ENCODE results near the gene RAB17. TPM values are rescaled to one million over a fixed set of nuclear protein-coding genes. Genes with fewer than 3 reads are reported as not detected.
A peak's percentile ranks its signal among the peaks of the same experiment; 100 is the strongest.

Gene RAB17
- total and polyA plus RNA-seq, 10 of the 15 experiments (the other 5 are each of a cell fraction or from before 2014, with no cell fraction given), result 0.07 to 1.4 (median 0.28) TPM; not detected in 3

DNA sequence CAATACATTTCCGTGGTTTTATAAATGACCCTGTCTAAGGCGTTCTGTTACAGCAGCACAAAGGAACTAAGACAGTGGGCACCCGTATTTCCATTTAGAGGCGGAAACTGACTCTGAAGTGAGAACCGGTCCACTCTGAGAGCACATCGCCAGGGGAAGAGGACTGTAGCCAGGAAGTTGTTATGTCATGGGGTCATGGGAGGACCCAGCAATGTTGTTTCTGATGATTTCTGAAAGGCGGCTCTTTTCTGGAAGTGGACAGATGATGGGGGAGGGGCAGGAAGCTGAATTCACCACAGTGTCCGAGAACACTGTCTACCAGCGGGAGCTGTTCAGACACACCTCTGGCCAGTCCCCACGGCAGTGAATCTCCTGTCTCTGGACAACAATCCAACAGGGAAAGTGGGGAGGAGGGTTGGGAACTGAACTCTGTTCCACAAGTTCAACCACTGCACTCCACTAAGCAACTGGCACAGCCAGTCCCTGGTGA is 34.7 kb upstream of the RAB17 start (continued):
- TF ChIP-seq RFX5 (IDR thresholded peaks at IDR 0.05; ENCODE audit: low read depth, low read length) (no peak), LARP7 (IDR thresholded peaks at IDR 0.05) (no peak), SIN3A (IDR thresholded peaks at IDR 0.05; ENCODE audit: low read depth, low read length) (no peak), NFYA (IDR thresholded peaks at IDR 0.05; ENCODE audit: borderline replicate concordance, low read depth, low read length) (no peak), RB1 (IDR thresholded peaks at IDR 0.05; ENCODE audit: borderline replicate concordance) (no peak)

DNA sequence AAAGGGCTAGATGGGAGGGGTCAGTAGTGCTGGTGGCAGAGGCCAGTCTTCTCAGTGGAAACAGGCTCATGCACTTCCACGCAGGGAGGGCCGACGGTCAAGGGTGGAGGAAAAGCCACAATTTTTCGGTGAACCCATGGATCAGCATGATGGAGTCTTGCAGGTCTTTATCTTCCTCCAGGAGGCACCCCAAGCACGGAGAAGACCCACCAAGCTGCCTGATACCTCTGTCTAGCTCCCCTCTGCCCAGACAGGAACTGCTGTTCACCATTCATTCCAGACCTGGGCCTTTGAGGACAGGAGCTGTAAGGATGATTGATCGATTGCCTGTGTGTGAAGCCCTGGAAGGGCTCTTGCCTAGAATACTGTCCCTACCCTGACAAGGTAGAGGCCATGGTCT is 34.0 kb upstream of the RAB17 start:
- no TSS peak for BruUV-seq (replicated peaks)
- FAIRE-seq (no peak), ATAC-seq (peak; percentile 56), DNase-seq (ENCODE audit: low read depth, low spot score) (no peak)
- TF ChIP-seq SMC3 (IDR thresholded peaks at IDR 0.05; ENCODE audit: borderline replicate concordance, low read length), result peak; percentile 16; the same call in 1 of the 2 replicates
- peak; percentile 43 for TF ChIP-seq RAD21 (IDR thresholded peaks at IDR 0.05; ENCODE audit: insufficient read depth, low read depth, low read length)
- TF ChIP-seq, protein P1, sequence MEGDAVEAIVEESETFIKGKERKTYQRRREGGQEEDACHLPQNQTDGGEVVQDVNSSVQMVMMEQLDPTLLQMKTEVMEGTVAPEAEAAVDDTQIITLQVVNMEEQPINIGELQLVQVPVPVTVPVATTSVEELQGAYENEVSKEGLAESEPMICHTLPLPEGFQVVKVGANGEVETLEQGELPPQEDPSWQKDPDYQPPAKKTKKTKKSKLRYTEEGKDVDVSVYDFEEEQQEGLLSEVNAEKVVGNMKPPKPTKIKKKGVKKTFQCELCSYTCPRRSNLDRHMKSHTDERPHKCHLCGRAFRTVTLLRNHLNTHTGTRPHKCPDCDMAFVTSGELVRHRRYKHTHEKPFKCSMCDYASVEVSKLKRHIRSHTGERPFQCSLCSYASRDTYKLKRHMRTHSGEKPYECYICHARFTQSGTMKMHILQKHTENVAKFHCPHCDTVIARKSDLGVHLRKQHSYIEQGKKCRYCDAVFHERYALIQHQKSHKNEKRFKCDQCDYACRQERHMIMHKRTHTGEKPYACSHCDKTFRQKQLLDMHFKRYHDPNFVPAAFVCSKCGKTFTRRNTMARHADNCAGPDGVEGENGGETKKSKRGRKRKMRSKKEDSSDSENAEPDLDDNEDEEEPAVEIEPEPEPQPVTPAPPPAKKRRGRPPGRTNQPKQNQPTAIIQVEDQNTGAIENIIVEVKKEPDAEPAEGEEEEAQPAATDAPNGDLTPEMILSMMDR (IDR thresholded peaks at IDR 0.05 in 2 of 3, conservative IDR thresholded peaks at IDR 0.05 in 1 of 3; ENCODE audit: control insufficient read depth in 2 of 3, extremely low read depth in 1 of 3, insufficient read depth in 1 of 3, low read depth in 3 of 3, low read length in 3 of 3), result peak in 2 of 3 experiments; percentile 23 to 35; a peak in 3 of 6 replicates
- no peak for TF ChIP-seq HDGF (IDR thresholded peaks at IDR 0.05)
- CTCF ChIA-PET, result interaction anchor here (1.2 kb wide), 1 partner anchor 120 kb away, joined by 3 read pairs; no protein-coding TSS in a partner anchor
- no peaks in the 10 kb centered on the region for H3K36me3 ChIP-seq (ENCODE audit: control insufficient read depth in 2 of 2, insufficient read depth in 2 of 2, low read length in 1 of 2)
- H3K4me1 ChIP-seq (ENCODE audit: control insufficient read depth, insufficient read depth, low read length), result no peaks in the 10 kb centered on the region
- RAD21 ChIA-PET (ENCODE audit: unreplicated experiment), result interaction anchor here (1.0 to 1.3 kb wide), 2 partner anchors 11 to 112 kb away, joined by 3 read pairs; no protein-coding TSS in a partner anchor
- no peaks in the 10 kb centered on the region for H3K79me2 ChIP-seq (ENCODE audit: control insufficient read depth, insufficient read depth, low read length)
- no peak overlapping the region for H3K4me2 ChIP-seq (ENCODE audit: control insufficient read depth, insufficient read depth)
- no peak overlapping the region for H2AFZ ChIP-seq (ENCODE audit: control insufficient read depth, low read depth, low read length)
- H3K9ac ChIP-seq (ENCODE audit: control insufficient read depth, insufficient read depth, low read length), result no peak overlapping the region
- H3K4me3 ChIP-seq, result no peak overlapping the region
- no peaks in the 10 kb centered on the region for H4K20me1 ChIP-seq (ENCODE audit: control insufficient read depth, insufficient read depth)
- 52% methylated on average over 6 of the region's 6 CpGs for WGBS (ENCODE audit: insufficient coverage, insufficient replicate concordance, low lambda C conversion rate, missing lambda C conversion rate)
- no peaks in the 10 kb centered on the region for H3K9me3 ChIP-seq (replicated peaks; ENCODE audit: control insufficient read depth, insufficient read depth, low read length)
- POLR2A ChIA-PET, result interaction anchor here (0.5 kb wide), 1 partner anchor 63 kb away, joined by 3 read pairs; no protein-coding TSS in a partner anchor
- SMC1A ChIA-PET (ENCODE audit: uncharacterized antibody, unreplicated experiment), result interaction anchor here (1.1 to 2.1 kb wide), 3 partner anchors 11 to 121 kb away, joined by 4 to 6 read pairs (median 4); no protein-coding TSS in a partner anchor
- no peak overlapping the region for H3K27ac ChIP-seq (ENCODE audit: control insufficient read depth, insufficient read depth)
- intact Hi-C loops (cut with micrococcal nuclease; ENCODE audit: unreplicated experiment) (loop anchor here (5.0 kb wide), 1 partner anchor 123 kb away; no protein-coding TSS in a partner anchor), in situ Hi-C loops (cut with MboI) (no loop called here)
- peaks cover 7 to 12% of the 10 kb centered on the region in 2 experiments; a peak in 3 of 4 replicates for H3K27me3 ChIP-seq (replicated peaks in 1 of 2; ENCODE audit: control insufficient read depth in 2 of 2, insufficient read depth in 2 of 2, low read length in 1 of 2)

Measured in GM12878 (cell line).